ENCODE data around the gene RCN2.
A peak's percentile ranks its signal among the peaks of the same experiment; 100 is the strongest.

The RCN2 gene

GRCh38 chr15:76991741-76992645, 60.4 kb downstream of the RCN2 start:
- Histone ChIP-seq H2AFZ (ENCODE audit: low read length) (no peak overlapping the region), H4K91ac (ENCODE audit: low read depth, low read length, poor library complexity) (no peak overlapping the region), H3K4me1 (ENCODE audit: control insufficient read depth in 2 of 2, insufficient read depth in 1 of 2, low read depth in 1 of 2, low read length in 2 of 2) (peaks cover 4 to 7% of the 10 kb centered on the region in 2 donors), H3K4me3 (ENCODE audit: low read length in 2 of 2) (no peak overlapping the region), H3K27me3 (ENCODE audit: control insufficient read depth in 3 of 3, insufficient read depth in 3 of 3, low read depth in 1 of 3, low read length in 3 of 3) (peaks cover 0 to 48% (median 0%) of the 10 kb centered on the region in 3 experiments), H3K9me3 (replicated peaks in 1 of 2; ENCODE audit: control insufficient read depth in 2 of 2, insufficient read depth in 1 of 2, low read depth in 1 of 2, low read length in 2 of 2) (no peaks in the 10 kb centered on the region), H3K4me2 (ENCODE audit: insufficient read depth, low read length, poor library complexity, severe bottlenecking) (no peak overlapping the region), H4K8ac (ENCODE audit: low read depth, low read length) (no peak overlapping the region), H2AK5ac (ENCODE audit: low read depth, low read length) (peak overlapping the region; percentile 49), H3K79me1 (ENCODE audit: low read depth, low read length) (no peaks in the 10 kb centered on the region), H3K18ac (ENCODE audit: low read length) (peak overlapping the region; percentile 88), H3K4ac (ENCODE audit: low read length) (no peak overlapping the region), H3K9ac (ENCODE audit: low read depth, low read length, poor library complexity) (no peak overlapping the region), H3K36me3 (replicated peaks in 1 of 2; ENCODE audit: control insufficient read depth in 2 of 2, insufficient read depth in 2 of 2, low read length in 2 of 2) (no peaks in the 10 kb centered on the region), H3K23ac (ENCODE audit: low read depth, low read length, poor library complexity) (peak overlapping the region; percentile 29), H2BK5ac (ENCODE audit: low read length) (peak overlapping the region; percentile 61), H3K27ac (replicated peaks; ENCODE audit: low read length) (no peak overlapping the region), H2BK15ac (ENCODE audit: low read length) (no peak overlapping the region), H2BK120ac (ENCODE audit: low read depth, low read length) (no peak overlapping the region), H3K14ac (ENCODE audit: low read length) (no peak overlapping the region), H2BK12ac (ENCODE audit: low read length) (no peak overlapping the region)
- no peak for DNase-seq (ENCODE audit: low spot score)
- WGBS, 2 donors (ENCODE audit: extremely low coverage in 2 of 2, insufficient read length in 2 of 2, insufficient replicate concordance in 1 of 2): no CpG with 5 or more reads among the region's 9 CpGs

- Histone ChIP-seq H3K27ac (replicated peaks; ENCODE audit: low read length) (no peak overlapping the region), H2BK12ac (ENCODE audit: low read length) (no peak overlapping the region), H3K23ac (ENCODE audit: low read depth, low read length, poor library complexity) (no peak overlapping the region), H2BK5ac (ENCODE audit: low read length) (no peak overlapping the region), H3K4me1 (ENCODE audit: control insufficient read depth in 2 of 2, insufficient read depth in 1 of 2, low read depth in 1 of 2, low read length in 2 of 2) (peaks cover 4 to 7% of the 10 kb centered on the region in 2 donors), H3K4ac (ENCODE audit: low read length) (no peak overlapping the region), H3K18ac (ENCODE audit: low read length) (peak overlapping the region; percentile 27), H2AK5ac (ENCODE audit: low read depth, low read length) (peak overlapping the region; percentile 7), H2AFZ (ENCODE audit: low read length) (no peak overlapping the region), H4K91ac (ENCODE audit: low read depth, low read length, poor library complexity) (no peak overlapping the region), H3K27me3 (ENCODE audit: control insufficient read depth in 3 of 3, insufficient read depth in 3 of 3, low read depth in 1 of 3, low read length in 3 of 3) (peaks cover 0 to 49% (median 0%) of the 10 kb centered on the region in 3 experiments), H3K14ac (ENCODE audit: low read length) (no peak overlapping the region), H2BK15ac (ENCODE audit: low read length) (no peak overlapping the region), H3K9me3 (replicated peaks in 1 of 2; ENCODE audit: control insufficient read depth in 2 of 2, insufficient read depth in 1 of 2, low read depth in 1 of 2, low read length in 2 of 2) (no peaks in the 10 kb centered on the region), H3K4me3 (ENCODE audit: low read length in 2 of 2) (no peak overlapping the region), H3K36me3 (replicated peaks in 1 of 2; ENCODE audit: control insufficient read depth in 2 of 2, insufficient read depth in 2 of 2, low read length in 2 of 2) (no peaks in the 10 kb centered on the region), H3K9ac (ENCODE audit: low read depth, low read length, poor library complexity) (peak overlapping the region; percentile 15), H3K79me1 (ENCODE audit: low read depth, low read length) (no peaks in the 10 kb centered on the region), H4K8ac (ENCODE audit: low read depth, low read length) (no peak overlapping the region), H2BK120ac (ENCODE audit: low read depth, low read length) (no peak overlapping the region), H3K4me2 (ENCODE audit: insufficient read depth, low read length, poor library complexity, severe bottlenecking) (no peak overlapping the region)
- DNase-seq (ENCODE audit: low spot score): no peak
- WGBS, 2 donors (ENCODE audit: extremely low coverage in 2 of 2, insufficient read length in 2 of 2, insufficient replicate concordance in 1 of 2): no CpG with 5 or more reads among the region's 6 CpGs
These were observed 61.7 kb downstream of the RCN2 start for GRCh38 chr15:76993114-76993725.

GRCh38 chr15:76994001-76994400, 62.5 kb downstream of the RCN2 start:
- Histone ChIP-seq H2BK120ac (ENCODE audit: low read depth, low read length) (peak overlapping the region; percentile 21), H3K14ac (ENCODE audit: low read length) (no peak overlapping the region), H3K36me3 (replicated peaks in 1 of 2; ENCODE audit: control insufficient read depth in 2 of 2, insufficient read depth in 2 of 2, low read length in 2 of 2) (no peaks in the 10 kb centered on the region), H4K91ac (ENCODE audit: low read depth, low read length, poor library complexity) (no peak overlapping the region), H3K4me3 (ENCODE audit: low read length in 2 of 2) (no peak overlapping the region), H3K4me1 (ENCODE audit: control insufficient read depth in 2 of 2, insufficient read depth in 1 of 2, low read depth in 1 of 2, low read length in 2 of 2) (peaks cover 0 to 5% of the 10 kb centered on the region in 2 donors), H2BK15ac (ENCODE audit: low read length) (no peak overlapping the region), H3K9ac (ENCODE audit: low read depth, low read length, poor library complexity) (no peak overlapping the region), H2BK5ac (ENCODE audit: low read length) (no peak overlapping the region), H3K9me3 (replicated peaks in 1 of 2; ENCODE audit: control insufficient read depth in 2 of 2, insufficient read depth in 1 of 2, low read depth in 1 of 2, low read length in 2 of 2) (no peaks in the 10 kb centered on the region), H2AFZ (ENCODE audit: low read length) (no peak overlapping the region), H2AK5ac (ENCODE audit: low read depth, low read length) (no peak overlapping the region), H3K18ac (ENCODE audit: low read length) (peak overlapping the region; percentile 13), H3K79me1 (ENCODE audit: low read depth, low read length) (no peaks in the 10 kb centered on the region), H3K27me3 (ENCODE audit: control insufficient read depth in 3 of 3, insufficient read depth in 3 of 3, low read depth in 1 of 3, low read length in 3 of 3) (peaks cover 0 to 50% (median 0%) of the 10 kb centered on the region in 3 experiments), H3K4ac (ENCODE audit: low read length) (no peak overlapping the region), H3K27ac (replicated peaks; ENCODE audit: low read length) (no peak overlapping the region), H2BK12ac (ENCODE audit: low read length) (no peak overlapping the region), H3K23ac (ENCODE audit: low read depth, low read length, poor library complexity) (no peak overlapping the region), H3K4me2 (ENCODE audit: insufficient read depth, low read length, poor library complexity, severe bottlenecking) (no peak overlapping the region), H4K8ac (ENCODE audit: low read depth, low read length) (no peak overlapping the region)
- WGBS, 2 donors (ENCODE audit: extremely low coverage in 2 of 2, insufficient read length in 2 of 2, insufficient replicate concordance in 1 of 2): no CpG with 5 or more reads among the region's 8 CpGs
- DNase-seq (ENCODE audit: low spot score): no peak

- Histone ChIP-seq H3K27ac (replicated peaks; ENCODE audit: low read length) (no peak overlapping the region), H3K9me3 (replicated peaks in 1 of 2; ENCODE audit: control insufficient read depth in 2 of 2, insufficient read depth in 1 of 2, low read depth in 1 of 2, low read length in 2 of 2) (no peaks in the 10 kb centered on the region), H2BK5ac (ENCODE audit: low read length) (no peak overlapping the region), H3K27me3 (ENCODE audit: control insufficient read depth in 3 of 3, insufficient read depth in 3 of 3, low read depth in 1 of 3, low read length in 3 of 3) (peaks cover 0 to 52% (median 0%) of the 10 kb centered on the region in 3 experiments), H3K4me3 (ENCODE audit: low read length in 2 of 2) (no peak overlapping the region), H3K4ac (ENCODE audit: low read length) (no peak overlapping the region), H2BK120ac (ENCODE audit: low read depth, low read length) (no peak overlapping the region), H4K91ac (ENCODE audit: low read depth, low read length, poor library complexity) (no peak overlapping the region), H2BK15ac (ENCODE audit: low read length) (peak overlapping the region; percentile 54), H2BK12ac (ENCODE audit: low read length) (peak overlapping the region; percentile 24), H3K14ac (ENCODE audit: low read length) (peak overlapping the region; percentile 63), H4K8ac (ENCODE audit: low read depth, low read length) (no peak overlapping the region), H3K4me1 (ENCODE audit: control insufficient read depth in 2 of 2, insufficient read depth in 1 of 2, low read depth in 1 of 2, low read length in 2 of 2) (peaks cover 0 to 5% of the 10 kb centered on the region in 2 donors), H2AK5ac (ENCODE audit: low read depth, low read length) (no peak overlapping the region), H3K4me2 (ENCODE audit: insufficient read depth, low read length, poor library complexity, severe bottlenecking) (no peak overlapping the region), H2AFZ (ENCODE audit: low read length) (peak overlapping the region; percentile 82), H3K79me1 (ENCODE audit: low read depth, low read length) (no peaks in the 10 kb centered on the region), H3K36me3 (replicated peaks in 1 of 2; ENCODE audit: control insufficient read depth in 2 of 2, insufficient read depth in 2 of 2, low read length in 2 of 2) (no peaks in the 10 kb centered on the region), H3K9ac (ENCODE audit: low read depth, low read length, poor library complexity) (no peak overlapping the region), H3K23ac (ENCODE audit: low read depth, low read length, poor library complexity) (no peak overlapping the region), H3K18ac (ENCODE audit: low read length) (peak overlapping the region; percentile 52)
- DNase-seq (ENCODE audit: low spot score): no peak
- WGBS, 2 donors (ENCODE audit: extremely low coverage in 2 of 2, insufficient read length in 2 of 2, insufficient replicate concordance in 1 of 2): no CpG with 5 or more reads among the region's 6 CpGs
These were observed 62.9 kb downstream of the RCN2 start for GRCh38 chr15:76994496-76994895.

Measured in neuronal stem cell (in vitro differentiated cells).